ENCODE results near the gene KIZ. TPM values are rescaled to one million over a fixed set of nuclear protein-coding genes. Genes with fewer than 3 reads are reported as not detected.

The KIZ gene
- polyA plus RNA-seq, 4 donors = 29.3 to 36.7 (median 32.5) TPM

- no peak for DNase-seq (ENCODE audit: low read depth in 4 of 4, low spot score in 3 of 4)
These were observed 47.6 kb downstream of the KIZ start for GRCh38 chr20:21173485-21173884.

- no peak for DNase-seq (ENCODE audit: low read depth in 4 of 4, low spot score in 3 of 4)
These were observed 48.8 kb downstream of the KIZ start for GRCh38 chr20:21174516-21175239.

GRCh38 chr20:21175433-21175832 is 49.6 kb downstream of the KIZ start:
- no peak for DNase-seq (ENCODE audit: low read depth in 4 of 4, low spot score in 3 of 4)

GRCh38 chr20:21177767-21178166 is 51.9 kb downstream of the KIZ start:
- DNase-seq (ENCODE audit: low read depth in 4 of 4, low spot score in 3 of 4) = no peak

- DNase-seq (ENCODE audit: low read depth in 4 of 4, low spot score in 3 of 4) = no peak
These were observed 53.9 kb downstream of the KIZ start for GRCh38 chr20:21179757-21180156.

GRCh38 chr20:21180248-21180647 is 54.4 kb downstream of the KIZ start:
- DNase-seq (ENCODE audit: low read depth in 4 of 4, low spot score in 3 of 4) = no peak

GRCh38 chr20:21181028-21181427 is 55.1 kb downstream of the KIZ start:
- no peak for DNase-seq (ENCODE audit: low read depth in 4 of 4, low spot score in 3 of 4)

- DNase-seq (ENCODE audit: low read depth in 4 of 4, low spot score in 3 of 4) = no peak
These were observed 57.1 kb downstream of the KIZ start for GRCh38 chr20:21182832-21183563.

GRCh38 chr20:21183722-21184121 is 57.8 kb downstream of the KIZ start:
- DNase-seq (ENCODE audit: low read depth in 4 of 4, low spot score in 3 of 4) = no peak

- no peak for DNase-seq (ENCODE audit: low read depth in 4 of 4, low spot score in 3 of 4)
These were observed 58.9 kb downstream of the KIZ start for GRCh38 chr20:21184819-21185218.

GRCh38 chr20:21185849-21186248 is 60.0 kb downstream of the KIZ start:
- no peak for DNase-seq (ENCODE audit: low read depth in 4 of 4, low spot score in 3 of 4)

- no peak for DNase-seq (ENCODE audit: low read depth in 4 of 4, low spot score in 3 of 4)
These were observed 64.1 kb downstream of the KIZ start for GRCh38 chr20:21189761-21190523.

GRCh38 chr20:21190869-21191268 is 65.0 kb downstream of the KIZ start:
- no peak for DNase-seq (ENCODE audit: low read depth in 4 of 4, low spot score in 3 of 4)

GRCh38 chr20:21191839-21192238 is 66.0 kb downstream of the KIZ start:
- no peak for DNase-seq (ENCODE audit: low read depth in 4 of 4, low spot score in 3 of 4)

GRCh38 chr20:21202259-21202658 is 76.4 kb downstream of the KIZ start:
- no peak for DNase-seq (ENCODE audit: low read depth in 4 of 4, low spot score in 3 of 4)

- DNase-seq (ENCODE audit: low read depth in 4 of 4, low spot score in 3 of 4) = no peak
These were observed 77.3 kb downstream of the KIZ start for GRCh38 chr20:21203088-21203656.

- DNase-seq (ENCODE audit: low read depth in 4 of 4, low spot score in 3 of 4) = no peak
These were observed 80.7 kb downstream of the KIZ start for GRCh38 chr20:21206584-21206983.

GRCh38 chr20:21208999-21209398 is 83.1 kb downstream of the KIZ start:
- DNase-seq (ENCODE audit: low read depth in 4 of 4, low spot score in 3 of 4) = no peak

GRCh38 chr20:21209668-21210067 is 83.8 kb downstream of the KIZ start:
- no peak for DNase-seq (ENCODE audit: low read depth in 4 of 4, low spot score in 3 of 4)

GRCh38 chr20:21213691-21214090 is 87.8 kb downstream of the KIZ start:
- no peak for DNase-seq (ENCODE audit: low read depth in 4 of 4, low spot score in 3 of 4)

- DNase-seq (ENCODE audit: low read depth in 4 of 4, low spot score in 3 of 4) = no peak
These were observed 88.5 kb downstream of the KIZ start for GRCh38 chr20:21214431-21214830.

Measured in right renal pelvis (tissue), 4 donors.